Daoy (cell line): ENCODE data around the gene PANK2. TPM values are rescaled to one million over a fixed set of nuclear protein-coding genes. Genes with fewer than 3 reads are reported as not detected.
A peak's percentile ranks its signal among the peaks of the same experiment; 100 is the strongest.
"Not testable (repeated sequence)": the region's sequence is repeated elsewhere in the genome, so short reads cannot be mapped to it uniquely, and the experiment has no call there.

Experiments
- DNase-seq: peaks from one replicate; pipeline ENCODE4 v3.0.0-alpha.2; 2015; ENCODE audit warnings: low read depth
- total RNA-seq: library from RNA; depleted of rRNA; stranded (reverse); fragments of >200 nt; shearing (Covaris generic); gene quantifications from 2 replicates; pipeline ENCODE4 v1.2.3, GENCODE V29; 2014

The PANK2 gene
- total RNA-seq, 1 experiment from 2014 or later: 69.2 TPM

GRCh38 chr20:3927486-3928291, 38.5 kb downstream of the PANK2 start:
- no peak for DNase-seq

GRCh38 chr20:3929713-3930060, 40.5 kb downstream of the PANK2 start:
- DNase-seq: no peak

- no peak for DNase-seq
These were observed 41.3 kb downstream of the PANK2 start for GRCh38 chr20:3930265-3931206.

GRCh38 chr20:3931664-3932063, 42.5 kb downstream of the PANK2 start:
- DNase-seq: no peak

- DNase-seq: no peak
These were observed 43.1 kb downstream of the PANK2 start for GRCh38 chr20:3932277-3932676.

- peak; percentile 41 for DNase-seq
These were observed 43.5 kb downstream of the PANK2 start for GRCh38 chr20:3932681-3933080.

- no peak for DNase-seq
These were observed 44.0 kb downstream of the PANK2 start for GRCh38 chr20:3933218-3933617.

- no peak for DNase-seq
These were observed 45.4 kb downstream of the PANK2 start for GRCh38 chr20:3934624-3935023.

- DNase-seq: no peak
These were observed 46.2 kb downstream of the PANK2 start for GRCh38 chr20:3935295-3935955.

GRCh38 chr20:3935956-3936340, 46.8 kb downstream of the PANK2 start:
- DNase-seq: no peak

- no peak for DNase-seq
These were observed 48.4 kb downstream of the PANK2 start for GRCh38 chr20:3937618-3938017.

GRCh38 chr20:3940905-3941304, 51.7 kb downstream of the PANK2 start:
- DNase-seq: no peak

GRCh38 chr20:3946666-3947065, 57.5 kb downstream of the PANK2 start:
- DNase-seq: not testable (repeated sequence)

GRCh38 chr20:3964719-3965118, 75.5 kb downstream of the PANK2 start:
- no peak for DNase-seq

- DNase-seq: no peak
These were observed 77.4 kb downstream of the PANK2 start for GRCh38 chr20:3966571-3966970.

- no peak for DNase-seq
These were observed 80.8 kb downstream of the PANK2 start for GRCh38 chr20:3970016-3970415.

GRCh38 chr20:3971145-3971544, 82.0 kb downstream of the PANK2 start:
- no peak for DNase-seq

GRCh38 chr20:3972161-3972560, 83.0 kb downstream of the PANK2 start:
- no peak for DNase-seq

- DNase-seq: not testable (repeated sequence)
These were observed 83.4 kb downstream of the PANK2 start for GRCh38 chr20:3972631-3973030.

- DNase-seq: no peak
These were observed 84.5 kb downstream of the PANK2 start for GRCh38 chr20:3973705-3974104.

GRCh38 chr20:3976511-3976910, 87.3 kb downstream of the PANK2 start:
- no peak for DNase-seq
